T47D (cell line): ENCODE data around the gene PEX11A.
A peak's percentile ranks its signal among the peaks of the same experiment; 100 is the strongest.

Source experiments
- DNase-seq, 2 experiments: peaks; one replicate each; pipeline versions ENCODE4 v3.0.0 to v3.0.0-alpha.2; 2011 to 2012; ENCODE audit warnings: low read depth in 1 of 2, low spot score in 1 of 2
- JUND ChIP-seq: IDR thresholded peaks from 2 replicates; pipeline ENCODE4 v1.6.1; 2012; ENCODE audit warnings: low read depth
- in situ Hi-C: cut with HindIII; loops from 2 replicates; pipeline ENCODE4 v1.10.0; 2016; ENCODE audit warnings: low sequenced_read_pairs, low pct_unique_long_range_greater_than_20kb

Gene PEX11A

DNA sequence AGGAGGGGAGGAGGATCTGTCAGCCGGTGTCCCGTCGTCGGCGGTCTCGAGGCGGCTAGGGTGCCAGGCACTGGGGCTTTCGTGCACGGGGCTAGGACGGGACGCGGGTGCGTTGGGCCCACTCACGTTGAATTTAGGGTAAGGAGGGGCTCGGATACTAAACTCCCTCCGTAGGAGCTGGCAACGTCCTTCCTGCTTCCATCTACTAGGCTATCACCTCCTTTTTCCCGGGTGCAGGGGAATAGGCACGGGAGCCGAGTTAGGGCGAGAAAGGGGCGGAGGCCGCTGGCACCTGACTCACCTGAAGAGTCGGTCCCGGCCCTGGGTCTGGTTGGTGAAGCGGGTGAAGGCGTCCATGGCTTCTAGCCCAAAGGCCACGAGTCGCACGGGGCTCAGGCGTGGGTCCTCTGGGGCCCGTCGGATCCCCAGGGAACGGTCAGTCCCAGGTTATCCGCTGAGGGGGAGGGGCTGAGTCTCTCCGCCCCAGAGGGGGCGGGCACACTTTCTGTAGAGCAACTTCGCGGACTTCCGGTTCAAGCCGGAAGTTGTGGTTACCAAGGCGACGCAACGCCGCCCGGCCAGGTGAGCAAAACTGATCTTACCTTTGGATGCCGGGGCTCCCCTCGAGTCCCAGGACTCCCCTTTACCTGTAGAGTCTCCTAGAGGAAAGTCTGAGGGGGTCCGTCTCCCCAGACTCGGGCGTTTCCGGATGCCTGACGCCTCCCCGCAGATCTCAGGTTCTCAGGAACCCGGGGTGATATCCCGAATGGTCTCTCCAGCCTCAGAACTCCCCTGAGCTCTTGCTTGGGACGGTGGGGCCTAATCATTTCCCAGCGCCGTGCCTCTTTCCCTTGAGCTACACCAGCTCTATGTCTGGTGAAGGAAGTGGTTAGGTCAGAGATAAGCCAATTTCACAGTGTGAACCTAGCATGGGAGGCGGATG lies at the start of gene PEX11A, which contains the start of gene WDR93:
TSS of gene PEX11A (minus strand) at position 479 of the 943 bp plus-strand sequence. CDS start at position 357, 122 bp downstream.
TSS of gene WDR93 (plus strand) at position 536 of the 943 bp plus-strand sequence. CDS start 10,936 bp downstream, outside the sequence.
- in situ Hi-C loops = no loop called here
- no peak for TF ChIP-seq JUND
- peak; percentile 62 to 88 for DNase-seq

DNA sequence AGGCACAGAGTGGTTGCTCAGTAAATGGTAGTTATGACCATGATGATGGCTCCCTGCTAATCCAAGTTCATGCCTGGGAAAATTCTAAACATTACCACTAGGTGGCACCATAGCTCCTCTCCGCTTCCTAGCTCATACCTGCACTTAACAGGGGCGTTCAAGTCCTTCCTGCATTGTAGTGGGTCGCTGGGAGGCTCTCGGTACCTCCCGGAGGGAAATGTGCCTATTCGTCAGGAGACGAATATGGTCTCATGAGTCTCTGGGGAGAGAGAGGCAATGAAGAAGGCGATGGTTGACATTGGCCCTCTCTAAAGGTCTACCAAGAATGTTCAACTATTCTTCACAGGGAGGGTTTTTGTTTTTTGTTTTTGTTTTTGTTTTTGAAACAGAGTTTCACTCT lies 49.6 kb upstream of the PEX11A start:
- peak; percentile 59 to 81 for DNase-seq
- in situ Hi-C loops = no loop called here
- TF ChIP-seq JUND = no peak

DNA sequence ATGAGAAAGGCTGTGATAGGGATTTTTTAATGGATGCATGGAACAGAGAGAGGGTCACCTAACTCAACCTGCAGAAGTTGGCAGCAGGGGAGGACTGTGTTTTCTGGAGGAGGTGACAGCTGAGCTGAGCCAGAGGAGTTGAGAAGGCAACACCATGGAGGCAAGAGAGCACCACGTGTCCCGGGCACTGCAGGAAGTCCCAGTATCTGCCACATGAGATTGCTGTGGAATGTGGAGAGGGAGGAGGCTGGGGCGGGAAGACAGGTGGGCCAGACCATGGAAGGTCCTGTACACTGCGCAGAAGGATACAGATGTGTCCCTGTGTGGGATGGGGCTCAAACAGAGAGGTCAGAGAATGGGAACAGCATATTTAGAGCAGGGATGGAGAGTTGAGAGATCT lies 45.2 kb upstream of the PEX11A start:
- DNase-seq = no peak
- TF ChIP-seq JUND = no peak
- in situ Hi-C loops = no loop called here

GRCh38 chr15:89732451-89733172 lies 42.1 kb upstream of the PEX11A start:
- no peak for TF ChIP-seq JUND
- no peak for DNase-seq
- in situ Hi-C loops = no loop called here

DNA sequence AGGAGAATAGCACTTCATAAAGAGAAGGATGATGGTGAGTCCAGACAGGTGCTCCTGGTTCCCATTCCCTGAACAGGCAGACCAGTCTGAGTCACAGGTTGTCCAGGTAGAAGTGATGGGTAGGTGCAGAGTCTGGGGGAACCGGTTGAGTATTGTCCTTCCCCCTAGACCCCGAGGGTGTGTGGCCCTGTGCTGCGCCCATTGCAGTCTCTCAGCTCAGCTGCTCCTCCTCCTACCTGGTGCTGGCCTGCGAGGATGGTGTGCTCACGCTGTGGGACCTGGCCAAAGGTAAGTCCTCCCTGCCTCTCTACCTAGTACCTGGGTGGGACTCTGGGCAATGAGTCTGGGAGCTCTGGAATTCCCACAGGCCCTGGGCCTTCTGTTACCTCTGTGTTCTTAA lies 40.7 kb upstream of the PEX11A start:
- TF ChIP-seq JUND = no peak
- in situ Hi-C loops = no loop called here
- no peak for DNase-seq

GRCh38 chr15:89728254-89728653 lies 37.7 kb upstream of the PEX11A start:
- no peak for TF ChIP-seq JUND
- DNase-seq = no peak
- in situ Hi-C loops = no loop called here

DNA sequence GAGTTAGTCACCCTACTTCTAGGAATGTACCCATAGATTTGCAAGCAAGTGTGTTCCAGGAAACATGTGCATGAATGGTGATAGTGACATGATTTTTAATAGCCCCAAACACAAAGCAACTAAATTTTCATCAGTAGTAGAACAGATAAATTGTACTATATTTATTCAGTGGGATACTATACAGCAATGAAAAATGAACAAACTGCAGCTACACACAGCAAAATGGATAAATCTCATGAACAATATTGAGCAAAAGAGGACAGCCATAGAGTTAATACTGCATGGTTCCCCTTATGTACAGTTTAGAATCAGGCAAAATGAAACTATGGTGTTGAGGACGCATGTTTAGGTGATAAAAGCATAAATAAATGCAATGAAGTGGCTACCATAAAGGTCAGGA lies 34.5 kb upstream of the PEX11A start:
- in situ Hi-C loops = no loop called here
- no peak for TF ChIP-seq JUND
- DNase-seq = no peak

DNA sequence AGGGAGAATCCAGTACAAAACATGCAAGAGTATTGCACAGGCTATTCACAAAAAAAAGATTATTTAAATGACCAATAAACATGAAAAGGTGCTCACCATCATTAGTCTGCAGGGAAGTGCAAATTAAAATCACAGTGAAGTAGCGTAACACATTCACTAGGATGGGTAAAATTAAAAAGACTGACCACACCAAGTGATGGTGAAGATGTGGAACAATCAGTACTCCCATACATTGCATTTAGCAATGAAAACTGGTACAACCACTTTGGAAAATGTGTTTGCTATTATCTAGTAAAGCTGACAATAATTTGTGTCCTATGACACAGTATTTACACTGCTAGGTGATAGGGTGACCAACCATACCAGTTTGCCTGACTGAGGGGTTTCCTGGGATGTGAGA lies 34.1 kb upstream of the PEX11A start:
- no peak for DNase-seq
- in situ Hi-C loops = no loop called here
- no peak for TF ChIP-seq JUND

DNA sequence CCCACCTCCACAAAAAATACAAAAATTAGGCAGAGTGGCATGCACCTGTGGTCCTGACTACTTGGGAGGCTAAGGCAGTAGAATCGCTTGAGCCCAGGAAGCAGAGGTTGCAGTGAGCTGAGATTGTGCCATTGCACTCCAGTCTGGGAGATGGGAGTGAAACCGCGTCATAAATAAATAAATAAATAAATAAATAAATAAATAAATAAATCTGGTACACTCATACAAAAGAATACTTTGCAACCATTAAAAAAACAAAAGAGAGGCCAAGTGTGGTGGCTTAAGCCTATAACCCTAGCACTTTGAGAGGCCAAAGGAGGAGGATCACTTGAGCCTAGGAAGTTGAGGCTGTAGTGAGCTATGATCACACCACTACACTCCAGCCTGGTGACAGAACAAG lies 32.5 kb upstream of the PEX11A start:
- in situ Hi-C loops = no loop called here
- TF ChIP-seq JUND = no peak

GRCh38 chr15:89714775-89715174 lies 24.2 kb upstream of the PEX11A start:
- in situ Hi-C loops = no loop called here
- no peak for TF ChIP-seq JUND
- DNase-seq = no peak

More for the DNA sequence above, 32.5 kb upstream of the PEX11A start:
- DNase-seq = no peak

GRCh38 chr15:89707577-89707976 lies 17.0 kb upstream of the PEX11A start:
- in situ Hi-C loops = no loop called here
- no peak for TF ChIP-seq JUND
- DNase-seq = peak in 1 of 2 experiments; percentile 31

- in situ Hi-C loops = no loop called here
- no peak for TF ChIP-seq JUND
- no peak for DNase-seq
Observed at GRCh38 chr15:89704411-89704810, 13.9 kb upstream of the PEX11A start.

DNA sequence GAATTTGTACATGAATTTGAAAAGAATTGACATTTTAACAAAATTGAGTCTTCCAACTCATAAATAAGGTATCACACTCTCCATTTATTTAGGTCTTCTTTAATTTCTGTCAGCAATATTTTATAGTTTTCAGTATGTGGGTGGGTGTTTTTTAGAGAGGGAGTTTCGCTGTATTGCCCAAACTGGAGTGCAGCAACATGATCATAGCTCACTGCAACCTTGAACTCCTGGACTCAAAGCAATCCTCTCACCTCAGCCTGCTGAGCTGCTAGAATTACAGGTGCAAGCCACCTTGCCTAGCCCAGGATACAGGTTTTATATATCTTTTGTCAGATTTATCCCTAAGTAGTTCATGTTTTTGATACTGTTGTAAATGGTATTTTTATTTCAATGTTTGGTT lies 4.6 kb upstream of the PEX11A start:
- no peak for DNase-seq
- no peak for TF ChIP-seq JUND
- in situ Hi-C loops = no loop called here
